ENCODE data around the gene CALHM6.
A peak's percentile ranks its signal among the peaks of the same experiment; 100 is the strongest.
"Not testable (repeated sequence)": the region's sequence is repeated elsewhere in the genome, so short reads cannot be mapped to it uniquely, and the experiment has no call there.

CALHM6 gene

GRCh38 chr6:116492331-116493067, 31.3 kb downstream of the CALHM6 start:
- H3K4me3 ChIP-seq (ENCODE audit: low read depth, low read length), result no peak overlapping the region
- DNase-seq, result no peak
- no peak overlapping the region for H3K27ac ChIP-seq
- H3K36me3 ChIP-seq (replicated peaks), result no peaks in the 10 kb centered on the region
- in situ Hi-C loops (cut with HindIII; ENCODE audit: low pct_ligation_motif_present, low sequenced_read_pairs), result no loop called here
- no peak for TF ChIP-seq CTCF (IDR thresholded peaks at IDR 0.05; ENCODE audit: low read depth, low read length, missing control alignments)
- H3K27me3 ChIP-seq (replicated peaks), result no peaks in the 10 kb centered on the region

- H3K27ac ChIP-seq; in situ Hi-C loops (cut with HindIII; ENCODE audit: low pct_ligation_motif_present, low sequenced_read_pairs); H3K4me3 ChIP-seq (ENCODE audit: low read depth, low read length); DNase-seq; H3K27me3 ChIP-seq (replicated peaks); H3K36me3 ChIP-seq (replicated peaks): not testable (repeated sequence)
Measured at GRCh38 chr6:116495161-116495560, 34.0 kb downstream of the CALHM6 start.

- in situ Hi-C loops (cut with HindIII; ENCODE audit: low pct_ligation_motif_present, low sequenced_read_pairs), result no loop called here
- no peak overlapping the region for H3K27ac ChIP-seq
- no peak overlapping the region for H3K4me3 ChIP-seq (ENCODE audit: low read depth, low read length)
- no peak for DNase-seq
- no peaks in the 10 kb centered on the region for H3K27me3 ChIP-seq (replicated peaks)
- no peaks in the 10 kb centered on the region for H3K36me3 ChIP-seq (replicated peaks)
- TF ChIP-seq CTCF (IDR thresholded peaks at IDR 0.05; ENCODE audit: low read depth, low read length, missing control alignments), result no peak
Measured at GRCh38 chr6:116497113-116497676, 36.0 kb downstream of the CALHM6 start.

- in situ Hi-C loops (cut with HindIII; ENCODE audit: low pct_ligation_motif_present, low sequenced_read_pairs), result no loop called here
- peak; percentile 21 for DNase-seq
- H3K36me3 ChIP-seq (replicated peaks), result no peaks in the 10 kb centered on the region
- TF ChIP-seq CTCF (IDR thresholded peaks at IDR 0.05; ENCODE audit: low read depth, low read length, missing control alignments), result no peak
- H3K27me3 ChIP-seq (replicated peaks), result no peaks in the 10 kb centered on the region
- no peak overlapping the region for H3K4me3 ChIP-seq (ENCODE audit: low read depth, low read length)
- no peak overlapping the region for H3K27ac ChIP-seq
Measured at GRCh38 chr6:116500969-116501433, 39.8 kb downstream of the CALHM6 start.

GRCh38 chr6:116507324-116507723, 46.1 kb downstream of the CALHM6 start:
- peak; percentile 32 for DNase-seq
- Histone ChIP-seq H3K4me3 (ENCODE audit: low read depth, low read length) (no peak overlapping the region), H3K27me3 (replicated peaks) (no peaks in the 10 kb centered on the region), H3K36me3 (replicated peaks) (no peaks in the 10 kb centered on the region), H3K27ac (no peak overlapping the region)
- in situ Hi-C loops (cut with HindIII; ENCODE audit: low pct_ligation_motif_present, low sequenced_read_pairs), result no loop called here
- no peak for TF ChIP-seq CTCF (IDR thresholded peaks at IDR 0.05; ENCODE audit: low read depth, low read length, missing control alignments)

- no peak overlapping the region for H3K27ac ChIP-seq
- no peaks in the 10 kb centered on the region for H3K36me3 ChIP-seq (replicated peaks)
- no peak for TF ChIP-seq CTCF (IDR thresholded peaks at IDR 0.05; ENCODE audit: low read depth, low read length, missing control alignments)
- no peak for DNase-seq
- no peaks in the 10 kb centered on the region for H3K27me3 ChIP-seq (replicated peaks)
- H3K4me3 ChIP-seq (ENCODE audit: low read depth, low read length), result no peak overlapping the region
- in situ Hi-C loops (cut with HindIII; ENCODE audit: low pct_ligation_motif_present, low sequenced_read_pairs), result no loop called here
Measured at GRCh38 chr6:116508527-116508926, 47.4 kb downstream of the CALHM6 start.
